ENCODE measurements around the gene ADCY4. TPM values are rescaled to one million over a fixed set of nuclear protein-coding genes. Genes with fewer than 3 reads are reported as not detected.

Gene ADCY4
- total RNA-seq, 1 experiment from 2014 or later: not detected

DNA sequence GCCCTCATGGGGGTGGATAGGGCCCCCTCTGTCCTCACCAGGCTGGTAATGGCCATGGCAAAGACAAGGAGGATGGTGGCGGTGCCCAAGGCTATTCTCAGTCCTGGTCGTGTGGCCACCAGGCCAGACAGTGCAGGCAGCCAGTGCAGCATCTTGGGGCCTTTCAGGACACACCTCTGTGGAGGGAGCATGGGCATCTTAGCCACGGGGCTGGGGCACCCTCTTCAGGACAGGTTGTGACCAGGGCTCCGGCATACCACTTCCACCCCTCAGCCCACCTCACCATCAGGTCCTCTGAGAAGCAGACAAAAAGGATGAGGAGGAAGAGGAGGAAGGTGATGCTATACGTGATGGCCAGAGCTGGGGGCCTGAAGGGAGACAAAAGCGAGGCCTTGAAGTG, 10.8 kb downstream of the ADCY4 start:
- no peak for DNase-seq (ENCODE audit: low spot score)

DNA sequence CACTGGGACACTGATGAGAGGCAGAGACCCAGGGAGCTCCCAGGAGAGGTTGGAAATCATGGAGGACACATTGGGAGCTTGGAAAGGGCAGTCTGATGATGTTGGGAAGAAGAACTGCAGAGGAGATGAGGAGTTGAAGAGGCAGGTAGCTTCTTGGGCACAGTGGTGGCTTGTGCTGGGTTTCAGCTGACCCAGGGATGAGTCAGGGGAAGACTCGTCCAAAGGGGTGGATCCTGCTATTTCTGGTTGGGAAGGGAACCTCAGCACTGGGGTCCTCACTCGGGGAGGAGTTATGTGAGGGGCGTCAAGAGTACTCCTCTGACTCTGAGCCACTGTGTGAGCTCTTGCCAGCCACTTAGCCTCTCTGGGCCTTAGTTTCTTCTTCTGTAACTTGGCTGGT, 11.5 kb downstream of the ADCY4 start:
- in situ Hi-C loops (cut with HindIII; ENCODE audit: low sequenced_read_pairs): no loop called here
- DNase-seq (ENCODE audit: low spot score): no peak

More for the DNA sequence above, 10.8 kb downstream of the ADCY4 start:
- in situ Hi-C loops (cut with HindIII; ENCODE audit: low sequenced_read_pairs): no loop called here

DNA sequence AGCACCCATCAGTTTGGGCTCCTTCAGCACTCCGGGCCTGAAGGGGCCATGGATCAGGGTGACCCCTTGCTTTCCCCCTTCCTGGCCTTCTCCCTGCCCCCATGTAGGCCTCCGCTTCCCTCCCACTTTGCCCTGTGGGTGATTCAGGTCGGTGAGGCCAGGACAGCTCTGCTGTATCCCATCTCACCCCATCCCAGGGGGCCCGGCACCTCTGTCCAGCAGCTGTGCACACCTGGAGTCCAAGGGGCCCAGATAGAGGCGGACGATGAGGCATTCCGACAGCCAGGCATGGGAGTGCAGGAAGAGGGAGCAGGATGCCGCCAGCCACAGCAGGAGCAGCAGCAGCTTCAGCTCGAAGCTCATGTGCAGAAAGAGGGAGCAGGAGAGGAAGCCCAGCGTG, 12.2 kb downstream of the ADCY4 start:
- in situ Hi-C loops (cut with HindIII; ENCODE audit: low sequenced_read_pairs): no loop called here
- no peak for DNase-seq (ENCODE audit: low spot score)

DNA sequence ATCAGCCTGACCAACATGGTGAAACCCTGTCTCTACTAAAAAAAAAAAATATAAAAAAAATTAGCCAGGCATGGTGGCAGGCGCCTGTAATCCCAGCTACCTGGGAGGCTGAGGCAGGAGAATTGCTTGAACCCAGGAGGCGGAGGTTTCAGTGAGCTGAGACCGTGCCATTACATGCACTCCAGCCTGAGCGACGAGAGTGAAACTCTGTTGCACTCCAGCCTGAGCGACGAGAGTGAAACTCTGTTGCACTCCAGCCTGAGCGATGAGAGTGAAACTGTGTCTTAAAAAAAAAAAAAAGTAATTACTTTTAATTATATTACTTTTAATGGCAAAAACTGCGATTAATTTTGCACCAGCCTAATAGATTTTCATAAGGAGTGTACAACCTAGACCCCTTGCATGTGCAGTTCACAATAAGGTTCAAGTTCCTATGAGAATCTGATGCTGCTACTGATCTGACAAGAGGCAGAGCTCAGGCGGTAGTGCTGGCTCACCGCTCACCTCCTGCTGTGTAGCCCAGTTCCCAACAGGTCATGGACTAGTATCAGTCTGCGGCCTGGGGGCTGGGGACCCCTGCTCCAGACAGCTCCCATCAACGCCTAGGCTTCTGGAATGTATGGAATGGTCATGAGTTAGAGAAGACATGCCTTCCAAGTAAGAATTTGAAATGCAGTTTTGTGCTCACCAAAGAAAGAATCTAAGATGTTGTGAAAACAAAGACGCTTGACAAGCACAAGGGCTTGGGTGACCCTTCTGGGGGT, 13.5 kb downstream of the ADCY4 start:
- in situ Hi-C loops (cut with HindIII; ENCODE audit: low sequenced_read_pairs): no loop called here
- DNase-seq (ENCODE audit: low spot score): no peak

DNA sequence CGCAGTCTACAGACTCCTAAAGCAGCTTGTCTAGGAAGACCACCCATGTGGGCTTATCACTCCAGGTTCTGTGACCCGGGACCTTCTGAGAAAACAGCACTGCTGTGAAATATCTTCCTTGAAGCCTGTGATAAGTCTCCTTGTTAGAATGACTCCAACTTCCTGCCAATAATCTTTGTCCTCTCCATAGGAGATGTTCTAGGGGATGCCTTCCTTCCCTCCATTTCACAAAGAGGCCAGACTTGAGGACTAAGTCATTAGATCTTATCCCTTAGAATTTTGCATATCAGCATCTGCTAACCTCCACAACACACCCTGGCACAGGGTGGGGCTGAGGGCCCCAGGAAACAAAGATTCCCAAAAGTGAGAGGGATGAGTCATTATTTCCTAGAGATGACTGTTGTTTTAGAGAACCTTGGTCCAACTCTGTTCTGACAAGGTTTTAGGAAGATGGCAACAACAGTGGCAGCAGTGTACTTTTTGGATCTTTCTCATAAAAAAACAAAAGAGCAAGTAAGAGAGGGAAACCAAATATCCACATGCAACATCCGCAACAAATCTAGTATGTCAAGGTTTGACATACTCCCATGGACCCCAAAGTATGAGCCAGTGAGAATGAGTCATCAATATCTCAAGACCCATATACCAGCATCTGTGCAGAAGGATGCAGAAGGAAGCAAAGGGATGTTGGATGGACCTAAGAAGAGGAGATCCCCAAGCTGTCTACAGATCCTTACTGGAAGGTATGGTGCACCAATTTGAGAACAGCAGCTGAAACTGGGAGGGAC, 17.5 kb downstream of the ADCY4 start:
- DNase-seq (ENCODE audit: low spot score): no peak
- in situ Hi-C loops (cut with HindIII; ENCODE audit: low sequenced_read_pairs): no loop called here

DNA sequence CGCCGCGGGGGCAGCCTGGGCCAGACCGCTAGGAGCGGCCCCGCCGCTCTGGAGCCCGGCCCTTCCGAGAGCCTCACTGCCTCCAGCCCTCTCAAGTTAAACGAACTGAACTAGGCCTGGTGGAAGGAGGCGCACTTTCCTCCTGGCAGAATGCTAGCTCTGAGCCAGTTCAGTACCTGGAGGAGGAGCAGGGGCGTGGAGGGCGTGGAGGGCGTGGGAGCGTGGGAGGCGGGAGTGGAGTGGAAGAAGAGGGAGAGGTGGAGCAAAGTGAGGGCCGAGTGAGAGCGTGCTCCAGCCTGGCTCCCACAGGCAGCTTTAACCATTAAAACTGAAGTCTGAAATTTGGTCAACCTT, 18.3 kb downstream of the ADCY4 start:
- in situ Hi-C loops (cut with HindIII; ENCODE audit: low sequenced_read_pairs): no loop called here
- no peak for DNase-seq (ENCODE audit: low spot score)

DNA sequence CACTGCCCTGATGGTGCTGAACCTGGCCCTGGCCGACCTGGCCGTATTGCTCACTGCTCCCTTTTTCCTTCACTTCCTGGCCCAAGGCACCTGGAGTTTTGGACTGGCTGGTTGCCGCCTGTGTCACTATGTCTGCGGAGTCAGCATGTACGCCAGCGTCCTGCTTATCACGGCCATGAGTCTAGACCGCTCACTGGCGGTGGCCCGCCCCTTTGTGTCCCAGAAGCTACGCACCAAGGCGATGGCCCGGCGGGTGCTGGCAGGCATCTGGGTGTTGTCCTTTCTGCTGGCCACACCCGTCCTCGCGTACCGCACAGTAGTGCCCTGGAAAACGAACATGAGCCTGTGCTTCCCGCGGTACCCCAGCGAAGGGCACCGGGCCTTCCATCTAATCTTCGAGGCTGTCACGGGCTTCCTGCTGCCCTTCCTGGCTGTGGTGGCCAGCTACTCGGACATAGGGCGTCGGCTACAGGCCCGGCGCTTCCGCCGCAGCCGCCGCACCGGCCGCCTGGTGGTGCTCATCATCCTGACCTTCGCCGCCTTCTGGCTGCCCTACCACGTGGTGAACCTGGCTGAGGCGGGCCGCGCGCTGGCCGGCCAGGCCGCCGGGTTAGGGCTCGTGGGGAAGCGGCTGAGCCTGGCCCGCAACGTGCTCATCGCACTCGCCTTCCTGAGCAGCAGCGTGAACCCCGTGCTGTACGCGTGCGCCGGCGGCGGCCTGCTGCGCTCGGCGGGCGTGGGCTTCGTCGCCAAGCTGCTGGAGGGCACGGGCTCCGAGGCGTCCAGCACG, 18.9 kb downstream of the ADCY4 start:
- DNase-seq (ENCODE audit: low spot score): no peak
- in situ Hi-C loops (cut with HindIII; ENCODE audit: low sequenced_read_pairs): no loop called here

DNA sequence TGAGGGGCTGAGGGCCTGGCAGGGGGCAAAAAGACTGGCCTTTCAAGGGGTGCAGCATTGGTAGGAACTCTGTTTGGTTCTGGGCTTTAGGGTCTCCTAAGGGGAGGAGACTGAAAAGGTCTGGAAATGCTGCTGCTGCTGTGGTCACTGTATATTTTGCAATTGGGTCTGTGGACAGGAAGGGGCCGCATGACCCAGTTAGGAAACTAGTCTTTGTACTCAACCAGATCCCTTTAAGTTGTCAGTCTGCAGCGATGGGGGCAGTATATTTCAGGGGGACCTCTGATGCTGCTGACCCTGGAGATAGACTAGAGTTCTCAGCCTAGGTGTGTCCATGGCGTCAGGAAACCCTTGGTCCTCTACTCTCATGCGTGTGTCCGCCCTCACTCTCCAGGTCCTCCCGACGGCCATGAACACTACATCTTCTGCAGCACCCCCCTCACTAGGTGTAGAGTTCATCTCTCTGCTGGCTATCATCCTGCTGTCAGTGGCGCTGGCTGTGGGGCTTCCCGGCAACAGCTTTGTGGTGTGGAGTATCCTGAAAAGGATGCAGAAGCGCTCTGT, 19.5 kb downstream of the ADCY4 start:
- DNase-seq (ENCODE audit: low spot score): no peak
- in situ Hi-C loops (cut with HindIII; ENCODE audit: low sequenced_read_pairs): no loop called here

DNA sequence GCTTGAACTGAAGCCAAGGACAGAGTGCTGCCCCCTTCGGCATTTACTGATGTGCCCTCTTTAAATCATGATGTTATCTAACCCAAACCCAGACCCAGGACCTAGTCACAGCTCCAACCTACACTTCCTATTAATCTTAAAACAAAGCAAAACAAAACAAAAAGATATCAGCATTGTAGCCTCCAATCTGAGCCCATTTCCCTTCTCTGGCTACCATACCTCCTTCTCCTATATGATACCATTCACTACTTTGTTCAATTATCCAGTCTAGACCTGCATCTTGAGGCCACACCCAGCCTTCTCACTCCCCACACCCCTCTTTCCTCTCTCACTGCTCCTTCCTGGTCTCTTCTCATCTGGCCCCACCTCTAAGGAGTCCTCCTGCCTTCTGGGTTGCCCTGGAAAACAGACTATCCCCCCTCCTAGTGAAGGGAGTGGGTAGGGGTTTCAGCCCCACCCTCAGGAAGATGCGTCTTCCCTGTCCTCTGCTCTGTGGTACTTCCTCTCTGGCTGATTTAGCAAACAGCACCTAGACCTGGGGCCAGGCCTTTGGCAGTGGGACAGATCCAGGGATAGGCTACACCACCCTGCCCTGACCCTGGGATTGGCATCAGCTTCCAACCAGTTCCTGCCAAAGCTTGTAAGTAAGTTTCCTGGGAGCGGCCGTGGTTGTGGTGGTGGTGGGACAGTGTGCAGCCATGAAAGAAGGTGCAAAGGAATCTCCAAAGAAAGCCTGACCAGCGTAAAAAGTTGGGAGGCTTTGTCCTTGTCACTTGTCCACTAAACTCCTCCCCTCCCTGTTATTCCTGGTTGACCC, 20.3 kb downstream of the ADCY4 start:
- no peak for DNase-seq (ENCODE audit: low spot score)
- in situ Hi-C loops (cut with HindIII; ENCODE audit: low sequenced_read_pairs): no loop called here

DNA sequence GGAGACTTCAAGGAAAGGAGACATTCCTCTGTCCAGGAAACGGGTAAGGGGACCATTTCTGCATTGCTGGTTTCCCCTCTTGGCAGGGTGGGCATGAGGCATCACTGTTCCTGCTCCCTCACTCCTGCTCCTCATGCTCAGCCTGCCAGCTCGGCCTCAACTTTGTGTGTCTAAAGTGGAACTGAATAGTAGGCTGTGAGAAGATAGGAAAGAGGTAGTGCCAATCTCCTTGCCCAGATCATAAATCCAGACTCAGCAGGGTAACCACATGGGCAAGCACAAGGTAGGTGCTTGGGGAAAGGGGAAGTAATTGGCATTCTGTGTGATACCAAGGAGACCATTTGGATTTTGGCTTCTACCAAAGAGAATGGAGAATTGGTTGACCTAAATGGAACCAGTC, 21.0 kb downstream of the ADCY4 start:
- no peak for DNase-seq (ENCODE audit: low spot score)
- in situ Hi-C loops (cut with HindIII; ENCODE audit: low sequenced_read_pairs): no loop called here

DNA sequence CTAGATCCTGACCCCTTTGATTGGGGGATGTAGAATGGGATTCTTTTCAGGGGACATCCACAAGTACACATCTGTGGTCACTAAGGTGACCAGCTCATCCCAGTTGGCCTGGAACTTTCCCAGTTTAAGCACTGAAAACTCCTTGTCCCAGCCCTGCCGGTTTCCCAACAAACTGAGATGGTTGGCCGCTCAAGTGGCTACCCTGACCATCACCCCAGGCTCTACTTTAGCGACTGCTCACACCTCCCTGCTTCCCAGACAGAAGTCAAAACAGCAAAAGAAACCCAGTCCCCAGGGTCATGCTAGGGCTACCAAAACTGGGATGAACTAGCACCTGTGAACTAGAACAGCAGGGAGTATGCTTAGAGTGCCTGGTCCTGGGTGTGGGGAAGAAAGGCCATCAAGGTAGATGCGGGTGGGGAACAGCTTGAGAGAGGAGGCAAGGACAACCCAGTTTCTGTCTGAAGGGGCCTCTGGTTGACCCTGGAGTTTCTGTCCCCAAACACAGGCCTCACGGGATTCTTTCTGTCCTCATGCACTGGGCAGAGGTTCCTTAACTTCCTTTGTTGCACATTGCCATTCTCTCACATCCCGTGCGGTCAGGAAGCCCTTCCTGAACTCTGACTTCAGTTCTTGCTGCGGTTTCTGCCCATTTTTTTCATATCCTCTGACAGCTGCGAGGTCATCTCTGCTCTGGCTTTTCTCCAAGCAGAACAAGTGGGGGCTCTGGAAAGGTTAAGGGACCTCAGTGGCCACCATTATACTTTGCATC, 21.9 kb downstream of the ADCY4 start:
- in situ Hi-C loops (cut with HindIII; ENCODE audit: low sequenced_read_pairs): no loop called here

DNA sequence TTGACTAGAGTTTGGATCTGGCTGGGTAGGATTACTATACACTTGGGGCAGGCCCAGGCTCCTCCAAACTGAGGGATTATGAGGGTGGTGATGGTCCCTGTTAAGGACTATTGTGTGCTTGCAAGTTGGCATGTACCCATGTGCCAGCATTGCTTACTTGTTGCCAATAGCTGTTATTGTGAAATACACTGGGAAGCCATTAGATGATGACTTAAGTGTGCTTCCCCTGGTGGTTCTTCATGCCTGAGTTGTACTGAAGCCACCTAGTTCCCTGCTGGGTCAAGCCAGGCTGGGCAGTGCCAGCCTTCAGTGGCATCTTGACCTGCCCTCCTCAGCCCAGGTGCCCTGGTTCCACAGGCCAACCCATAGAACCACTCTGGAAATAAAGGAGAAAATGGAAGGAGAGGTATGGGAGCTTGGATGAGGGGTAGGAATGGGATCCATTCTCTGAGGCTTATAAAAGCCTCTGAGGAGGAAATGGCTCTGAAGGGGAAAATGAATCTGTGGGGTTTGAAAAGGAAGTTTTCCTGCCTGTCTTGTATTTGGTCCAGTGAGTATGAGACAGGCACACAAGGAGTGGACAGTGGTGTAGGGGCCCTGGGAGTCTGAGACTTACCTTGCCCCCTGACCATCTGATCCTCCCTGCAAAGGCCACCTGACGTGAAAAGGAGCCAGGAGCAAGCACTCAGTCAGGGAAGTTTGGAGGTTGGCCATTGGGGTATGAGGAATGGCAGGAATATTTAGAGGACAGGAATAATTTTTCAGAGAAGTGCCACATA, 22.8 kb downstream of the ADCY4 start:
- peak; percentile 15 for DNase-seq (ENCODE audit: low spot score)
- in situ Hi-C loops (cut with HindIII; ENCODE audit: low sequenced_read_pairs): no loop called here

More for the DNA sequence above, 21.9 kb downstream of the ADCY4 start:
- no peak for DNase-seq (ENCODE audit: low spot score)

DNA sequence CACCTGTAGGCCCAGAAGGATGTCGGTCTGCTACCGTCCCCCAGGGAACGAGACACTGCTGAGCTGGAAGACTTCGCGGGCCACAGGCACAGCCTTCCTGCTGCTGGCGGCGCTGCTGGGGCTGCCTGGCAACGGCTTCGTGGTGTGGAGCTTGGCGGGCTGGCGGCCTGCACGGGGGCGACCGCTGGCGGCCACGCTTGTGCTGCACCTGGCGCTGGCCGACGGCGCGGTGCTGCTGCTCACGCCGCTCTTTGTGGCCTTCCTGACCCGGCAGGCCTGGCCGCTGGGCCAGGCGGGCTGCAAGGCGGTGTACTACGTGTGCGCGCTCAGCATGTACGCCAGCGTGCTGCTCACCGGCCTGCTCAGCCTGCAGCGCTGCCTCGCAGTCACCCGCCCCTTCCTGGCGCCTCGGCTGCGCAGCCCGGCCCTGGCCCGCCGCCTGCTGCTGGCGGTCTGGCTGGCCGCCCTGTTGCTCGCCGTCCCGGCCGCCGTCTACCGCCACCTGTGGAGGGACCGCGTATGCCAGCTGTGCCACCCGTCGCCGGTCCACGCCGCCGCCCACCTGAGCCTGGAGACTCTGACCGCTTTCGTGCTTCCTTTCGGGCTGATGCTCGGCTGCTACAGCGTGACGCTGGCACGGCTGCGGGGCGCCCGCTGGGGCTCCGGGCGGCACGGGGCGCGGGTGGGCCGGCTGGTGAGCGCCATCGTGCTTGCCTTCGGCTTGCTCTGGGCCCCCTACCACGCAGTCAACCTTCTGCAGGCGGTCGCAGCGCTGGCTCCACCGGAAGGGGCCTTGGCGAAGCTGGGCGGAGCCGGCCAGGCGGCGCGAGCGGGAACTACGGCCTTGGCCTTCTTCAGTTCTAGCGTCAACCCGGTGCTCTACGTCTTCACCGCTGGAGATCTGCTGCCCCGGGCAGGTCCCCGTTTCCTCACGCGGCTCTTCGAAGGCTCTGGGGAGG, 23.9 kb downstream of the ADCY4 start, which contains the start of gene LTB4R:
Gene LTB4R, plus strand, starts transcription at position 857 of the 959 bp plus-strand sequence. CDS start 4,150 bp downstream, outside the sequence.
- DNase-seq (ENCODE audit: low spot score): peak; percentile 67
- in situ Hi-C loops (cut with HindIII; ENCODE audit: low sequenced_read_pairs): no loop called here

DNA sequence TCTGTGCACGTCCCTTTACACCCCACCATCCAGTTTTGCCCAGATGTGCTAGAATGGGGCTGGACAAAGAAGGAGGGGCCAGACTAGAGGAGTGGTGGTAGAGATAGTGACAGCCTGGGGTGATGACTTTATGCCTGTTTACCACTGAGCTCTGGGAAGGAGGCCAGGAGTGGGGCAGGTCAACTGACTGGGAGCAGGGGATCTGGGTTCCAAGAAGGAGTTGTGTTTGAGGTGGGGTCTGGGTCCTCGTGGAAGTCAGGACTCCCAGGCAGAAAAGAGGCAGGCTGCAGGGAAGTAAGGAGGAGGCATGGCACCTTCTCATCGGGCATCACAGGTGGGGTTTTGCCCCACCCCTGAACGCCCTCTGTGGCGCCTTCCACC, 24.6 kb downstream of the ADCY4 start:
- in situ Hi-C loops (cut with HindIII; ENCODE audit: low sequenced_read_pairs): no loop called here
- no peak for DNase-seq (ENCODE audit: low spot score)

DNA sequence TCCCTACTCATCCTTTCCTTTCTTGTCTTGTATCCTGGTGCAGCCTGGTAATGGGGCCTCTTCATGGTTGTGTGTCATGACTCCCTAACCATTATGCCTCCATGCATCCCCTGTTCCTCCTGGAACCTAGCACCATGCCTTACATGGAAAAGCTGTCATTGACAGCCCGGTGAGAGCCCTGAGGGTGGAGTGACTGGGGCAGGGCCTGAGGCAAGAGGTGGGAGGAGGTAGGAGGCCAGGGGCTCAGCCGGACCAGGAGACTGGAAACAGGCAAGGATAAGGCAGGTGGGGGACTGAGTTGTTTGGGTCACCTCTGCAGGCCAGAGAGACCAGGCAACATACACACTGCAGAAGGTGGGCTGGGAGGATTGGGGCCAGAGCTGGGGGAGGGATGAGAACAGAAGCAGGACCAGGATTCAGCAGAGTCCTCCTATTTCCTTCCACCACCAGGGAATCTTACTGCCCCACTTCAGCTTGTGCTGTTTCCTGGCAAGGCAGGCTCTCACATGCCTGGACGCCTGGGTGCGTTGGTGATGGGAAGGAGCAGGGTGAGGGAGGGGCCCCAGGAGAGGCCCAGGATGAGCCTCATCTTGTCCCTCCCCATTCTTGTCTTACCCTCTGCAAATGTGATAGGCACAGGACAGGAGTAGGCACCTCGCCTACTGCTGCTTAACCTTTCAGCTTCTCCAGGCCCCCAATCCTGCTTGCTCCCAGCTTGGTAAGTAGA, 25.2 kb downstream of the ADCY4 start, which contains the start of gene LTB4R2:
Gene LTB4R2, plus strand, starts transcription at position 603 of the 727 bp plus-strand sequence. CDS start 525 bp downstream, outside the sequence.
- in situ Hi-C loops (cut with HindIII; ENCODE audit: low sequenced_read_pairs): no loop called here
- no peak for DNase-seq (ENCODE audit: low spot score)

Data from G401 (cell line).